Right atrium auricular region (tissue), 2 donors: Measurements from ENCODE around the gene AP4S1. TPM values are rescaled to one million over a fixed set of nuclear protein-coding genes. Genes with fewer than 3 reads are reported as not detected.

Experiments
- DNase-seq: peaks from one replicate; pipeline ENCODE4 v3.0.0-alpha.2; 2019; ENCODE audit warnings: low spot score
- H3K27ac ChIP-seq, 2 donors: fragments of 200-600 bp; sonication (generic); 1 replicate in 1 of 2; 2 replicates in 1 of 2; pipeline ENCODE4 v1.5.1; 2016 to 2019
- H3K27me3 ChIP-seq, 2 donors: fragments of 200-600 bp; sonication (generic); one replicate each; pipeline versions ENCODE4 v1.5.1 to v1.6.0; 2017 to 2019
- H3K36me3 ChIP-seq: fragments of 200-600 bp; sonication (generic); one replicate; pipeline ENCODE4 v1.5.1; 2016
- H3K4me1 ChIP-seq, 2 donors: fragments of 200-600 bp; sonication (generic); one replicate each; pipeline versions ENCODE4 v1.5.1 to v1.6.0; 2017 to 2019
- H3K4me3 ChIP-seq, 2 donors: fragments of 200-600 bp; sonication (generic); 1 replicate in 1 of 2; 2 replicates in 1 of 2; pipeline ENCODE4 v1.5.1; 2017 to 2019; ENCODE audit warnings: mild to moderate bottlenecking in 1 of 2, moderate library complexity in 1 of 2
- H3K9me3 ChIP-seq, 2 donors: fragments of 200-600 bp; sonication (generic); one replicate each; pipeline ENCODE4 v1.5.1; 2019
- CTCF ChIP-seq, 2 donors: fragments of 200-600 bp; sonication (generic); IDR thresholded peaks; one replicate each; pipeline ENCODE4 v1.5.1; 2019; ENCODE audit warnings: antibody characterized with exemption in 2 of 2
- total RNA-seq, 2 donors: library from RNA; depleted of rRNA; stranded (reverse); fragments of >200 nt; gene quantifications; one replicate each; pipeline ENCODE4 v1.1.0, GENCODE V29; 2016

The AP4S1 gene
- total RNA-seq, 2 donors from 2014 or later, result 3.3 to 17.3 TPM

- H3K27me3 ChIP-seq, result no peaks in the 10 kb centered on the region
- DNase-seq, result no peak
- H3K36me3 ChIP-seq, result peaks cover 67% of the 10 kb centered on the region
- TF ChIP-seq CTCF (IDR thresholded peaks at IDR 0.05), result no peak
- H3K9me3 ChIP-seq, result no peaks in the 10 kb centered on the region
- H3K27ac ChIP-seq, result no peak overlapping the region
- H3K4me1 ChIP-seq, result no peaks in the 10 kb centered on the region
- H3K4me3 ChIP-seq, result no peak overlapping the region
These were observed 103.4 kb downstream of the AP4S1 start for GRCh38 chr14:31128601-31129526.

- no peaks in the 10 kb centered on the region for H3K4me1 ChIP-seq
- no peak overlapping the region for H3K27ac ChIP-seq
- H3K9me3 ChIP-seq, result no peaks in the 10 kb centered on the region
- TF ChIP-seq CTCF (IDR thresholded peaks at IDR 0.05), result no peak
- no peak overlapping the region for H3K4me3 ChIP-seq
- H3K27me3 ChIP-seq, result no peaks in the 10 kb centered on the region
- H3K36me3 ChIP-seq, result peaks cover 86% of the 10 kb centered on the region
- DNase-seq, result no peak
These were observed 107.7 kb downstream of the AP4S1 start for GRCh38 chr14:31133133-31133532.

- no peak overlapping the region for H3K4me3 ChIP-seq
- H3K27me3 ChIP-seq, result no peaks in the 10 kb centered on the region
- H3K4me1 ChIP-seq, result no peaks in the 10 kb centered on the region
- DNase-seq, result no peak
- no peak for TF ChIP-seq CTCF (IDR thresholded peaks at IDR 0.05)
- no peak overlapping the region for H3K27ac ChIP-seq
- no peaks in the 10 kb centered on the region for H3K9me3 ChIP-seq
- peaks cover 91% of the 10 kb centered on the region for H3K36me3 ChIP-seq
These were observed 111.9 kb downstream of the AP4S1 start for GRCh38 chr14:31137214-31137889.

- Histone ChIP-seq H3K4me1 (no peaks in the 10 kb centered on the region), H3K36me3 (peaks cover 91% of the 10 kb centered on the region), H3K27me3 (no peaks in the 10 kb centered on the region), H3K4me3 (no peak overlapping the region), H3K27ac (no peak overlapping the region), H3K9me3 (no peaks in the 10 kb centered on the region)
- TF ChIP-seq CTCF (IDR thresholded peaks at IDR 0.05), result no peak
- DNase-seq, result no peak
These were observed 112.9 kb downstream of the AP4S1 start for GRCh38 chr14:31138301-31138700.

- DNase-seq, result no peak
- Histone ChIP-seq H3K4me3 (no peak overlapping the region), H3K27me3 (no peaks in the 10 kb centered on the region), H3K9me3 (no peaks in the 10 kb centered on the region), H3K36me3 (peaks cover 94% of the 10 kb centered on the region), H3K4me1 (no peaks in the 10 kb centered on the region), H3K27ac (no peak overlapping the region)
- no peak for TF ChIP-seq CTCF (IDR thresholded peaks at IDR 0.05)
These were observed 113.9 kb downstream of the AP4S1 start for GRCh38 chr14:31139301-31139847.
